GM19238 (cell line): ENCODE data around the gene MSI2.
"Not testable (repeated sequence)": the region's sequence is repeated elsewhere in the genome, so short reads cannot be mapped to it uniquely, and the experiment has no call there.

Experiments used
- DNase-seq: peaks from one replicate; pipeline ENCODE4 v3.0.0; 2011; ENCODE audit warnings: low spot score; ENCODE audit not compliant: insufficient read length

Gene MSI2

GRCh38 chr17:57496382-57496781, 240.1 kb downstream of the MSI2 start:
- DNase-seq: no peak

- DNase-seq: no peak
Measured at GRCh38 chr17:57498443-57498842, 242.1 kb downstream of the MSI2 start.

GRCh38 chr17:57499221-57499620, 242.9 kb downstream of the MSI2 start:
- DNase-seq: not testable (repeated sequence)

GRCh38 chr17:57499648-57500049, 243.3 kb downstream of the MSI2 start:
- no peak for DNase-seq

GRCh38 chr17:57501016-57501415, 244.7 kb downstream of the MSI2 start:
- no peak for DNase-seq

- DNase-seq: no peak
Measured at GRCh38 chr17:57502022-57502421, 245.7 kb downstream of the MSI2 start.

GRCh38 chr17:57502811-57503241, 246.5 kb downstream of the MSI2 start:
- DNase-seq: no peak

GRCh38 chr17:57504208-57504607, 247.9 kb downstream of the MSI2 start:
- DNase-seq: no peak

GRCh38 chr17:57505841-57506773, 249.8 kb downstream of the MSI2 start:
- no peak for DNase-seq

GRCh38 chr17:57506774-57507127, 250.4 kb downstream of the MSI2 start:
- DNase-seq: no peak

- no peak for DNase-seq
Measured at GRCh38 chr17:57507828-57508227, 251.5 kb downstream of the MSI2 start.

GRCh38 chr17:57508671-57509070, 252.3 kb downstream of the MSI2 start:
- DNase-seq: no peak

GRCh38 chr17:57511475-57512123, 255.3 kb downstream of the MSI2 start:
- no peak for DNase-seq

- DNase-seq: no peak
Measured at GRCh38 chr17:57512258-57512657, 255.9 kb downstream of the MSI2 start.

GRCh38 chr17:57512691-57513090, 256.4 kb downstream of the MSI2 start:
- no peak for DNase-seq

- DNase-seq: no peak
Measured at GRCh38 chr17:57513569-57513968, 257.2 kb downstream of the MSI2 start.

GRCh38 chr17:57514614-57515013, 258.3 kb downstream of the MSI2 start:
- no peak for DNase-seq

- DNase-seq: no peak
Measured at GRCh38 chr17:57515662-57516211, 259.4 kb downstream of the MSI2 start.

GRCh38 chr17:57516290-57517230, 260.2 kb downstream of the MSI2 start:
- DNase-seq: no peak

- no peak for DNase-seq
Measured at GRCh38 chr17:57517273-57517631, 260.9 kb downstream of the MSI2 start.
